ENCODE data around the gene TOP1.

- TF ChIP-seq POLR2A (IDR thresholded peaks at IDR 0.05; ENCODE audit: low read length) (no peak), GATA1 (IDR thresholded peaks at IDR 0.05; ENCODE audit: low read depth, low read length) (no peak)
These were observed 37.1 kb downstream of the TOP1 start for GRCh38 chr20:41065716-41066115.
